Stomach (tissue), 9 donors: ENCODE measurements around the gene ANKRA2. TPM values are rescaled to one million over a fixed set of nuclear protein-coding genes. Genes with fewer than 3 reads are reported as not detected.

Experiments
- DNase-seq, 2 donors: peaks; one replicate each; pipeline versions ENCODE4 v3.0.0 to v3.0.0-alpha.2; 2013 to 2019
- H3K27ac ChIP-seq, 5 donors: fragments of 200-600 bp in 4 of 5; sonication (generic) in 4 of 5; one replicate each; pipeline ENCODE4 v1.5.1; 2013 to 2019; ENCODE audit warnings: mild to moderate bottlenecking in 1 of 5, moderate library complexity in 1 of 5
- H3K27me3 ChIP-seq, 3 donors: fragments of 200-600 bp; sonication (generic); one replicate each; pipeline ENCODE4 v1.5.1; 2017 to 2019; ENCODE audit warnings: mixed run types in 1 of 3
- H3K36me3 ChIP-seq, 4 donors: fragments of 200-600 bp; sonication (generic); 1 replicate in 3 of 4; 2 replicates in 1 of 4; pipeline ENCODE4 v1.5.1; 2016 to 2019
- H3K4me1 ChIP-seq, 4 donors: fragments of 200-600 bp; sonication (generic); one replicate each; pipeline ENCODE4 v1.5.1; 2016 to 2019
- H3K4me3 ChIP-seq, 4 donors: fragments of 200-600 bp; sonication (generic) in 3 of 4; one replicate each; pipeline ENCODE4 v1.5.1; 2016 to 2019; ENCODE audit warnings: mild to moderate bottlenecking in 1 of 4
- H3K9me3 ChIP-seq, 4 donors: fragments of 200-600 bp; sonication (generic); one replicate each; pipeline ENCODE4 v1.5.1; 2016 to 2019
- EP300 ChIP-seq: sonication (generic); formaldehyde crosslinking; IDR thresholded peaks from one replicate; pipeline ENCODE4 v1.6.1; 2017; ENCODE audit warnings: antibody characterized with exemption
- POLR2A ChIP-seq, 4 donors: fragments of 450-650 bp; IDR thresholded peaks; one replicate each; pipeline ENCODE4 v1.6.1; 2016; ENCODE audit warnings: antibody characterized with exemption in 4 of 4, control low read depth in 2 of 4, mild to moderate bottlenecking in 1 of 4, moderate library complexity in 1 of 4
- POLR2AphosphoS5 ChIP-seq, 3 donors: sonication (generic); formaldehyde crosslinking; IDR thresholded peaks; one replicate each; pipeline ENCODE4 v1.6.1; 2016; ENCODE audit warnings: antibody characterized with exemption in 3 of 3
- WGBS, 5 donors: extraction: QIAGEN DNeasy Blood & Tissue Kit in 3 of 5; methylation state at CpG; one replicate each; pipeline versions ENCODE4 v1.1.5 to v1.1.7; 2013 to 2018; 5-methylcytosine and 5-hydroxymethylcytosine counted together
- intact Hi-C: fragments of 100-400 bp; cut with DNase I; formaldehyde crosslinking; loops from one replicate; pipeline ENCODE4 v1.15.1; 2023; ENCODE audit warnings: low total_unique reads
- polyA plus RNA-seq, 3 donors: library from polyadenylated mRNA; stranded (reverse); fragments of 200-250 nt; gene quantifications; one replicate each; pipeline ENCODE4 v1.2.3, GENCODE V29; 2013
- total RNA-seq, 5 donors: library from RNA; depleted of rRNA; stranded (reverse); fragments of >200 nt; gene quantifications; one replicate each; pipeline versions ENCODE4 v1.1.0 to v1.2.3, GENCODE V29; 2014 to 2016
- TF ChIP-seq, protein P1 (sequence below), 7 experiments: fragments of 450-650 bp in 4 of 7; fragments of 200-600 bp in 3 of 7; sonication (generic) in 3 of 7; IDR thresholded peaks; one replicate each; pipeline ENCODE4 v1.5.1; 2016 to 2019; ENCODE audit warnings: antibody characterized with exemption in 7 of 7, control low read depth in 2 of 7, mild to moderate bottlenecking in 1 of 7
- donor health status: healthy with polysubstance abuse.
- donor health status: Bipolar disorder and iron deficiency.
- donor health status: healthy.

ANKRA2 gene
- total and polyA plus RNA-seq, 8 donors, result 2.0 to 115 (median 24.0) TPM

DNA sequence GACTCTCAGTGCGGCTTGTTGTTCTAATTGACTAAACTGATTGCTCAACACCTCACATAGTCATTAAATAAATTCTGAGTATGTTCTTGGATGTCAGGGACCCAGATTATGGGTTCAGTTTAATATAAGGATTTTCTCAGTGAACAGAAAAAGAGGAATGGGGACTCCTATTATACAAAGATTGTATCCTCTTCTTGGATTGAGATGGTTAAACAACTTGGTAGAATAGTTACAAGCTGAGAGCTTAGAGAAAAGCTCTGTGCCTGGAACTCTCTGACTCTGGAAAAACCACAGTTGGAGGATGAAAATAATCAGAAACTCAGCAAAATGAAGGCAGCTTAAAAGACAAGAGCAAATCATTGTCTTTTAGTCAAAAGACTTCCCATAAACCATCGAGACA is 30.5 kb downstream of the ANKRA2 start:
- 87 to 95% (median 92%) methylated on average over 2 of the region's 2 CpGs for WGBS, 5 donors
- Histone ChIP-seq H3K27ac (no peak overlapping the region), H3K9me3 (no peaks in the 10 kb centered on the region), H3K4me3 (no peak overlapping the region), H3K36me3 (no peaks in the 10 kb centered on the region), H3K27me3 (no peaks in the 10 kb centered on the region), H3K4me1 (peaks cover 0 to 4% (median 0%) of the 10 kb centered on the region in 4 donors)
- TF ChIP-seq POLR2A (IDR thresholded peaks at IDR 0.05), result no peak
- no peak for TF ChIP-seq EP300
- TF ChIP-seq POLR2AphosphoS5 (IDR thresholded peaks at IDR 0.05), result no peak
- TF ChIP-seq, protein P1, sequence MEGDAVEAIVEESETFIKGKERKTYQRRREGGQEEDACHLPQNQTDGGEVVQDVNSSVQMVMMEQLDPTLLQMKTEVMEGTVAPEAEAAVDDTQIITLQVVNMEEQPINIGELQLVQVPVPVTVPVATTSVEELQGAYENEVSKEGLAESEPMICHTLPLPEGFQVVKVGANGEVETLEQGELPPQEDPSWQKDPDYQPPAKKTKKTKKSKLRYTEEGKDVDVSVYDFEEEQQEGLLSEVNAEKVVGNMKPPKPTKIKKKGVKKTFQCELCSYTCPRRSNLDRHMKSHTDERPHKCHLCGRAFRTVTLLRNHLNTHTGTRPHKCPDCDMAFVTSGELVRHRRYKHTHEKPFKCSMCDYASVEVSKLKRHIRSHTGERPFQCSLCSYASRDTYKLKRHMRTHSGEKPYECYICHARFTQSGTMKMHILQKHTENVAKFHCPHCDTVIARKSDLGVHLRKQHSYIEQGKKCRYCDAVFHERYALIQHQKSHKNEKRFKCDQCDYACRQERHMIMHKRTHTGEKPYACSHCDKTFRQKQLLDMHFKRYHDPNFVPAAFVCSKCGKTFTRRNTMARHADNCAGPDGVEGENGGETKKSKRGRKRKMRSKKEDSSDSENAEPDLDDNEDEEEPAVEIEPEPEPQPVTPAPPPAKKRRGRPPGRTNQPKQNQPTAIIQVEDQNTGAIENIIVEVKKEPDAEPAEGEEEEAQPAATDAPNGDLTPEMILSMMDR (IDR thresholded peaks at IDR 0.05), result no peak
- intact Hi-C loops, result no loop called here
- DNase-seq, result no peak

DNA sequence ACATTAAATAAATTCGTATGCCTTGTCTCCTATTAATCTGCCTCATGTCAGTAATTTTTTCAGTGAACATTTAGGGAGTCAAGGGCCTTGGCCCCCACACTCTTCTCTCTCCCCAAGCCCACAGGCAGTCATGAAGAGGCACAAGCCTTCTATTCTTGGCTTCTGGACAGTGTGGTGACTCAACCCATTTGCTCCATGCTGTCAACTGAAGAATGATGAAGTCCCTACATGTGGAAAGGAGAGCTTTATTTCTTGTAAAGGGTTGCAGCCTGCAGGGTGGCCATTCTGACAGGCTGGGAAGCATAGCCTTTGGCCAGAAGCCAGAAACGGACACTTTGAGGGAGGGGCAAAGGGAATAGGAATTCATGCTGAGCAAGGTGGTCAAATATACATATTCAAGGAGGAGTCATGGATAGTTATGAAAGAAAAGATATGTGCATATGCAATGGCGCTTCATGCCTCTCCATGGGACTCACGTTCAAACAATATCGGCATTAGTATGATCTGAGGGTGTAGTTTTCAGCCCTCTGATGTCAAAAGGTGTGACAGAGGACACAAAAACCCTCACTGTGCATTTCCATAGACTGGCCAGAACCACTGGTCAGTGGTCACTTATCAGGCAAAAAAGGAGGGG is 31.3 kb downstream of the ANKRA2 start:
- Histone ChIP-seq H3K4me3 (no peak overlapping the region), H3K36me3 (no peaks in the 10 kb centered on the region), H3K4me1 (peaks cover 0 to 4% (median 0%) of the 10 kb centered on the region in 4 donors), H3K27ac (no peak overlapping the region), H3K27me3 (no peaks in the 10 kb centered on the region), H3K9me3 (no peaks in the 10 kb centered on the region)
- 77 to 86% (median 82%) methylated on average over 5 of the region's 5 CpGs for WGBS, 5 donors
- TF ChIP-seq, protein P1 (IDR thresholded peaks at IDR 0.05), result no peak
- TF ChIP-seq POLR2A (IDR thresholded peaks at IDR 0.05) (no peak), POLR2AphosphoS5 (IDR thresholded peaks at IDR 0.05) (no peak), EP300 (no peak)
- intact Hi-C loops, result no loop called here
- DNase-seq, result no peak

DNA sequence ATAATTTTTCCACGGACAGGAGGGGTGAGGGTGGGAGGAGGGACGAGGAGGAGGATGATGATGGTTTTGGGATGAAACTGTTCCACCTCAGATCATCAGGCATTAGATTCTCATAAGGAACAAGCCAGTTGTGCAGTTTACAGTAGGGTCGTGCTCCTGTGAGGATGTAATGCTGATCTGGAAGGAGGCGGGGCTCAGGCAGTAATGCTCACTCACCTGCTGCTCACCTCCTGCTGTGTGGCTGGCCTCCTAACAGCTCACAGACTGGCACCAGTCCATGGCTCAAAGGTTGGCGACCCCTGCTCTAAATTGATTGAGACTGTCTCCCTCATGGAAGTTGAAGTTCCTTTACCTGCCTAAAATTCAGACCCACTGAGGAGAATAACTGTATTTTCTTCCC is 33.2 kb downstream of the ANKRA2 start:
- H3K4me1 ChIP-seq, result peaks cover 0 to 4% (median 0%) of the 10 kb centered on the region in 4 donors
- no peaks in the 10 kb centered on the region for H3K9me3 ChIP-seq
- intact Hi-C loops, result no loop called here
- no peak for DNase-seq
- WGBS, 5 donors, result 75 to 83% (median 80%) methylated on average over 5 of the region's 5 CpGs
- H3K4me3 ChIP-seq, result no peak overlapping the region
- no peak overlapping the region for H3K27ac ChIP-seq
- H3K36me3 ChIP-seq, result no peaks in the 10 kb centered on the region
- no peak for TF ChIP-seq POLR2A (IDR thresholded peaks at IDR 0.05)
- TF ChIP-seq, protein P1 (IDR thresholded peaks at IDR 0.05), result no peak
- no peak for TF ChIP-seq EP300
- no peak for TF ChIP-seq POLR2AphosphoS5 (IDR thresholded peaks at IDR 0.05)
- H3K27me3 ChIP-seq, result no peaks in the 10 kb centered on the region

DNA sequence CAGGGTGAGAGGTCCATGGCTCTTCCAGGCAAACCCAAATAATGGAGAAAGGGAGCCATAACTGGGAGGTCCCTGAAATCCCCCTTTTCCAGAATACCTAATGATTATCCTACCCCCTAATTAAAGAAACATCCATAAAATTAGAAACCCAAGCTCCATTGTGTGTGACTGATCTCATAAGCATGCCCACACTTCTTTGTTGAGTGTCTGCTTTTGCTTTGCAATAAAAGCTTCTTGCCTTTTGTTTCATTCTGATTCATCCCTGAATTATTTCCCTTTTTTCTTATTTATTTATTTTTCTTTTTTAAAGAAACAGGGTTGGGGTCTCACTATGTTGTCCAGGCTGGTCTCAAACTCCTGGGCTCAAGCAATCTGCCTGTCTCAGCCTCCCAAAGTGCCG is 34.1 kb downstream of the ANKRA2 start:
- no peak for DNase-seq
- no peak for TF ChIP-seq EP300
- no peak for TF ChIP-seq POLR2A (IDR thresholded peaks at IDR 0.05)
- TF ChIP-seq, protein P1 (IDR thresholded peaks at IDR 0.05), result no peak
- TF ChIP-seq POLR2AphosphoS5 (IDR thresholded peaks at IDR 0.05), result no peak
- Histone ChIP-seq H3K4me1 (peaks cover 0 to 7% (median 2%) of the 10 kb centered on the region in 4 donors), H3K36me3 (no peaks in the 10 kb centered on the region), H3K27me3 (no peaks in the 10 kb centered on the region), H3K4me3 (no peak overlapping the region), H3K27ac (no peak overlapping the region), H3K9me3 (no peaks in the 10 kb centered on the region)
- intact Hi-C loops, result no loop called here
- 83 to 100% (median 94%) methylated on average over 1 of the region's 1 CpG for WGBS, 5 donors
